ENCODE results near the gene CMIP. TPM values are rescaled to one million over a fixed set of nuclear protein-coding genes. Genes with fewer than 3 reads are reported as not detected.
A peak's percentile ranks its signal among the peaks of the same experiment; 100 is the strongest.

The CMIP gene
- total RNA-seq, 1 experiment from 2014 or later: 53.6 TPM

GRCh38 chr16:81549547-81550431 lies 105.2 kb downstream of the CMIP start:
- no peak for TF ChIP-seq CTCF (IDR thresholded peaks at IDR 0.05; ENCODE audit: unreplicated experiment)
- H3K9me3 Mint-ChIP-seq (ENCODE audit: unreplicated experiment): no peaks in the 10 kb centered on the region
- no peak overlapping the region for H3K27ac Mint-ChIP-seq (ENCODE audit: low read depth, unreplicated experiment)
- peaks cover 6% of the 10 kb centered on the region for H3K36me3 Mint-ChIP-seq (ENCODE audit: insufficient read depth, unreplicated experiment)
- ChIA-PET POLR2A (interaction anchor here (1.4 to 1.5 kb wide), 2 partner anchors 22 to 56 kb away, joined by 4 to 5 read pairs; no protein-coding TSS in a partner anchor), CTCF (no interaction called here)
- DNase-seq (ENCODE audit: unreplicated experiment): no peak
- intact Hi-C loops (cut with micrococcal nuclease): no loop called here
- H3K4me3 Mint-ChIP-seq (ENCODE audit: unreplicated experiment): no peak overlapping the region
- peaks cover 16% of the 10 kb centered on the region for H3K4me1 Mint-ChIP-seq (ENCODE audit: insufficient read depth, unreplicated experiment)
- no peaks in the 10 kb centered on the region for H3K27me3 Mint-ChIP-seq (ENCODE audit: insufficient read depth, unreplicated experiment)
- BruUV-seq (replicated peaks): no TSS peak

- DNase-seq (ENCODE audit: unreplicated experiment): no peak
- intact Hi-C loops (cut with micrococcal nuclease): no loop called here
- ChIA-PET POLR2A (interaction anchor here (1.5 kb wide), 1 partner anchor 56 kb away, joined by 4 read pairs; no protein-coding TSS in a partner anchor), CTCF (no interaction called here)
- Mint-ChIP-seq H3K27ac (ENCODE audit: low read depth, unreplicated experiment) (no peak overlapping the region), H3K36me3 (ENCODE audit: insufficient read depth, unreplicated experiment) (peaks cover 7% of the 10 kb centered on the region), H3K4me3 (ENCODE audit: unreplicated experiment) (no peak overlapping the region), H3K9me3 (ENCODE audit: unreplicated experiment) (no peaks in the 10 kb centered on the region), H3K27me3 (ENCODE audit: insufficient read depth, unreplicated experiment) (no peaks in the 10 kb centered on the region), H3K4me1 (ENCODE audit: insufficient read depth, unreplicated experiment) (peaks cover 16% of the 10 kb centered on the region)
- no peak for TF ChIP-seq CTCF (IDR thresholded peaks at IDR 0.05; ENCODE audit: unreplicated experiment)
- BruUV-seq (replicated peaks): no TSS peak
These were observed 105.8 kb downstream of the CMIP start for GRCh38 chr16:81550432-81550808.

GRCh38 chr16:81551151-81551808 lies 106.7 kb downstream of the CMIP start:
- H3K27ac Mint-ChIP-seq (ENCODE audit: low read depth, unreplicated experiment): peak overlapping the region; percentile 87
- BruUV-seq (replicated peaks): no TSS peak
- intact Hi-C loops (cut with micrococcal nuclease): no loop called here
- no peak for DNase-seq (ENCODE audit: unreplicated experiment)
- H3K36me3 Mint-ChIP-seq (ENCODE audit: insufficient read depth, unreplicated experiment): peaks cover 12% of the 10 kb centered on the region
- no peak for TF ChIP-seq CTCF (IDR thresholded peaks at IDR 0.05; ENCODE audit: unreplicated experiment)
- ChIA-PET POLR2A (no interaction called here), CTCF (no interaction called here)
- no peak overlapping the region for H3K4me3 Mint-ChIP-seq (ENCODE audit: unreplicated experiment)
- peaks cover 16% of the 10 kb centered on the region for H3K4me1 Mint-ChIP-seq (ENCODE audit: insufficient read depth, unreplicated experiment)
- no peaks in the 10 kb centered on the region for H3K9me3 Mint-ChIP-seq (ENCODE audit: unreplicated experiment)
- no peaks in the 10 kb centered on the region for H3K27me3 Mint-ChIP-seq (ENCODE audit: insufficient read depth, unreplicated experiment)

- no peak overlapping the region for H3K27ac Mint-ChIP-seq (ENCODE audit: low read depth, unreplicated experiment)
- peaks cover 12% of the 10 kb centered on the region for H3K36me3 Mint-ChIP-seq (ENCODE audit: insufficient read depth, unreplicated experiment)
- H3K27me3 Mint-ChIP-seq (ENCODE audit: insufficient read depth, unreplicated experiment): no peaks in the 10 kb centered on the region
- no peak for DNase-seq (ENCODE audit: unreplicated experiment)
- POLR2A ChIA-PET: no interaction called here
- CTCF ChIA-PET: interaction anchor here (0.6 kb wide), 1 partner anchor 21 kb away, joined by 3 read pairs; no protein-coding TSS in a partner anchor
- peaks cover 16% of the 10 kb centered on the region for H3K4me1 Mint-ChIP-seq (ENCODE audit: insufficient read depth, unreplicated experiment)
- TF ChIP-seq CTCF (IDR thresholded peaks at IDR 0.05; ENCODE audit: unreplicated experiment): no peak
- H3K4me3 Mint-ChIP-seq (ENCODE audit: unreplicated experiment): no peak overlapping the region
- H3K9me3 Mint-ChIP-seq (ENCODE audit: unreplicated experiment): no peaks in the 10 kb centered on the region
- BruUV-seq (replicated peaks): no TSS peak
- intact Hi-C loops (cut with micrococcal nuclease): no loop called here
These were observed 107.3 kb downstream of the CMIP start for GRCh38 chr16:81551821-81552304.
